ENCODE measurements around the gene USP1. TPM values are rescaled to one million over a fixed set of nuclear protein-coding genes. Genes with fewer than 3 reads are reported as not detected.
A peak's percentile ranks its signal among the peaks of the same experiment; 100 is the strongest.

USP1 gene
- total and polyA plus RNA-seq, 2 donors (not counting 3 experiments of a cell fraction or from before 2014, with no cell fraction given): 7.0 to 38.4 TPM

DNA sequence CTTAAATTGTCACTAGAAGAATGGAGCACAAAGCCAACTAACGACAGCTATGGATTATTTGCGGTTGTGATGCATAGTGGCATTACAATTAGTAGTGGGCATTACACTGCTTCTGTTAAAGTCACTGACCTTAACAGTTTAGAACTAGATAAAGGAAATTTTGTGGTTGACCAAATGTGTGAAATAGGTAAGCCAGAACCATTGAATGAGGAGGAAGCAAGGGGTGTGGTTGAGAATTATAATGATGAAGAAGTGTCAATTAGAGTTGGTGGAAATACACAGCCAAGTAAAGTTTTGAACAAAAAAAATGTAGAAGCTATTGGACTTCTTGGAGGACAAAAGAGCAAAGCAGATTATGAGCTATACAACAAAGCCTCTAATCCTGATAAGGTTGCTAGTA is 13.5 kb downstream of the USP1 start:
- Histone ChIP-seq H3K9me1 (replicated peaks; ENCODE audit: control insufficient read depth, extremely low read depth, insufficient read depth, low read length) (no peaks in the 10 kb centered on the region), H3K79me2 (ENCODE audit: control insufficient read depth, insufficient read depth, low read length) (peaks cover 6% of the 10 kb centered on the region), H4K20me1 (replicated peaks; ENCODE audit: control insufficient read depth, extremely low read depth, insufficient read depth, low read length) (peaks cover 2% of the 10 kb centered on the region), H3K27me3 (ENCODE audit: control insufficient read depth in 2 of 2, insufficient read depth in 2 of 2, low read length in 2 of 2) (no peaks in the 10 kb centered on the region), H2AFZ (ENCODE audit: low read depth, low read length) (no peak overlapping the region), H3K27ac (ENCODE audit: insufficient read depth, low read depth, low read length) (no peak overlapping the region), H3K4me1 (ENCODE audit: control insufficient read depth, extremely low read depth, insufficient read depth, low read length) (no peaks in the 10 kb centered on the region), H3K36me3 (ENCODE audit: control insufficient read depth in 2 of 2, extremely low read depth in 1 of 2, insufficient read depth in 2 of 2, low read length in 2 of 2) (peaks cover 0 to 23% of the 10 kb centered on the region in 2 experiments), H3K9ac (replicated peaks; ENCODE audit: extremely low read depth, insufficient read depth, low read length) (no peak overlapping the region), H3K9me3 (replicated peaks; ENCODE audit: control insufficient read depth, insufficient read depth, low read length) (no peaks in the 10 kb centered on the region), H3K4me3 (replicated peaks in 1 of 3; ENCODE audit: insufficient read depth in 1 of 3, low read depth in 1 of 3, low read length in 3 of 3) (no peak overlapping the region), H3K4me2 (ENCODE audit: insufficient read depth, low read length) (no peak overlapping the region)
- FAIRE-seq (no peak), DNase-seq (ENCODE audit: low read depth, low spot score) (no peak)
- dilution Hi-C loops (cut with MboI; ENCODE audit: extremely low pct_ligation_motif_present, low sequenced_read_pairs) (no loop called here), intact Hi-C loops (cut with micrococcal nuclease) (no loop called here)
- TSS peak; percentile 35 for BruUV-seq (replicated peaks)
- CTCF ChIA-PET: interaction anchor here (1.0 to 1.6 kb wide), 4 partner anchors 8 to 296 kb away, joined by 3 to 6 read pairs (median 4); no protein-coding TSS in a partner anchor
- TF ChIP-seq, protein P1, sequence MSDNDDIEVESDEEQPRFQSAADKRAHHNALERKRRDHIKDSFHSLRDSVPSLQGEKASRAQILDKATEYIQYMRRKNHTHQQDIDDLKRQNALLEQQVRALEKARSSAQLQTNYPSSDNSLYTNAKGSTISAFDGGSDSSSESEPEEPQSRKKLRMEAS (IDR thresholded peaks at IDR 0.05; ENCODE audit: insufficient read depth, insufficient read length): no peak
- TF ChIP-seq EZH2 (IDR thresholded peaks at IDR 0.05; ENCODE audit: borderline replicate concordance, low read depth, low read length, severe bottlenecking) (no peak), MYC (IDR thresholded peaks at IDR 0.05; ENCODE audit: low read depth, low read length) (no peak), GATA2 (IDR thresholded peaks at IDR 0.05; ENCODE audit: insufficient read depth, insufficient read length, low read depth, low read length) (no peak), JUN (IDR thresholded peaks at IDR 0.05; ENCODE audit: borderline replicate concordance, insufficient read depth, insufficient read length, low read depth) (no peak), FOS (IDR thresholded peaks at IDR 0.05; ENCODE audit: borderline replicate concordance, insufficient read depth, low read length) (no peak), POLR2AphosphoS5 (IDR thresholded peaks at IDR 0.05; ENCODE audit: insufficient read depth, low read depth, low read length) (no peak), POLR2A (IDR thresholded peaks at IDR 0.05; ENCODE audit: low read depth, low read length) (no peak)
- TF ChIP-seq, protein P2, sequence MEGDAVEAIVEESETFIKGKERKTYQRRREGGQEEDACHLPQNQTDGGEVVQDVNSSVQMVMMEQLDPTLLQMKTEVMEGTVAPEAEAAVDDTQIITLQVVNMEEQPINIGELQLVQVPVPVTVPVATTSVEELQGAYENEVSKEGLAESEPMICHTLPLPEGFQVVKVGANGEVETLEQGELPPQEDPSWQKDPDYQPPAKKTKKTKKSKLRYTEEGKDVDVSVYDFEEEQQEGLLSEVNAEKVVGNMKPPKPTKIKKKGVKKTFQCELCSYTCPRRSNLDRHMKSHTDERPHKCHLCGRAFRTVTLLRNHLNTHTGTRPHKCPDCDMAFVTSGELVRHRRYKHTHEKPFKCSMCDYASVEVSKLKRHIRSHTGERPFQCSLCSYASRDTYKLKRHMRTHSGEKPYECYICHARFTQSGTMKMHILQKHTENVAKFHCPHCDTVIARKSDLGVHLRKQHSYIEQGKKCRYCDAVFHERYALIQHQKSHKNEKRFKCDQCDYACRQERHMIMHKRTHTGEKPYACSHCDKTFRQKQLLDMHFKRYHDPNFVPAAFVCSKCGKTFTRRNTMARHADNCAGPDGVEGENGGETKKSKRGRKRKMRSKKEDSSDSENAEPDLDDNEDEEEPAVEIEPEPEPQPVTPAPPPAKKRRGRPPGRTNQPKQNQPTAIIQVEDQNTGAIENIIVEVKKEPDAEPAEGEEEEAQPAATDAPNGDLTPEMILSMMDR (IDR thresholded peaks at IDR 0.05; ENCODE audit: extremely low read depth in 1 of 2, insufficient read depth in 1 of 2, low read depth in 1 of 2, low read length in 2 of 2): no peak
- POLR2A ChIA-PET: no interaction called here
